ENCODE data around the gene TTLL13. TPM values are rescaled to one million over a fixed set of nuclear protein-coding genes. Genes with fewer than 3 reads are reported as not detected.
"Not testable (repeated sequence)": the region's sequence is repeated elsewhere in the genome, so short reads cannot be mapped to it uniquely, and the experiment has no call there.

Gene TTLL13
- total and polyA plus RNA-seq, 2 donors (not counting 1 experiment from before 2014, with no cell fraction given): 0.33 to 0.42 TPM

GRCh38 chr15:90281637-90282036 is 32.3 kb downstream of the TTLL13 start:
- H3K9ac ChIP-seq (ENCODE audit: low read length); H3K9me3 ChIP-seq (ENCODE audit: control extremely low read depth in 1 of 3, control insufficient read depth in 2 of 3, insufficient read depth in 1 of 3, low read length in 2 of 3); H3K4me1 ChIP-seq (ENCODE audit: control insufficient read depth in 2 of 2, insufficient read depth in 2 of 2, low read length in 2 of 2); H3K4me2 ChIP-seq (replicated peaks; ENCODE audit: low read depth, low read length, poor library complexity, severe bottlenecking); intact Hi-C loops (cut with micrococcal nuclease); H3K27ac ChIP-seq (ENCODE audit: low read length in 2 of 2); H3K4me1 Mint-ChIP-seq; H3K27me3 Mint-ChIP-seq; H3K4me3 ChIP-seq (ENCODE audit: control extremely low read depth in 1 of 5, extremely low read depth in 1 of 5, insufficient read depth in 1 of 5, low read depth in 2 of 5, low read length in 4 of 5); H3K79me2 ChIP-seq (ENCODE audit: control insufficient read depth, insufficient read depth, low read length); ATAC-seq (ENCODE audit: low read depth); H3K36me3 ChIP-seq (replicated peaks in 1 of 2; ENCODE audit: control extremely low read depth in 1 of 2, control insufficient read depth in 1 of 2, extremely low read depth in 1 of 2, insufficient read depth in 2 of 2, low read length in 1 of 2); H3K9me3 Mint-ChIP-seq (ENCODE audit: insufficient read depth); POLR2A ChIA-PET; H4K20me1 ChIP-seq (ENCODE audit: control insufficient read depth, insufficient read depth, low read length, poor library complexity, severe bottlenecking); H3K27me3 ChIP-seq (replicated peaks in 1 of 4; ENCODE audit: control extremely low read depth in 1 of 4, control insufficient read depth in 3 of 4, insufficient read depth in 4 of 4, low read length in 3 of 4); H3K4me3 Mint-ChIP-seq; H3K27ac Mint-ChIP-seq; H2AFZ ChIP-seq (ENCODE audit: insufficient read depth, low read depth, low read length, poor library complexity, severe bottlenecking); DNase-seq: not testable (repeated sequence)
- 82% methylated on average over 6 of the region's 6 CpGs for WGBS (ENCODE audit: insufficient coverage)
- CTCF ChIA-PET: interaction anchor here (1.1 to 2.6 kb wide), 5 partner anchors 11 to 196 kb away, joined by 3 to 9 read pairs (median 4); no protein-coding TSS in a partner anchor

DNA sequence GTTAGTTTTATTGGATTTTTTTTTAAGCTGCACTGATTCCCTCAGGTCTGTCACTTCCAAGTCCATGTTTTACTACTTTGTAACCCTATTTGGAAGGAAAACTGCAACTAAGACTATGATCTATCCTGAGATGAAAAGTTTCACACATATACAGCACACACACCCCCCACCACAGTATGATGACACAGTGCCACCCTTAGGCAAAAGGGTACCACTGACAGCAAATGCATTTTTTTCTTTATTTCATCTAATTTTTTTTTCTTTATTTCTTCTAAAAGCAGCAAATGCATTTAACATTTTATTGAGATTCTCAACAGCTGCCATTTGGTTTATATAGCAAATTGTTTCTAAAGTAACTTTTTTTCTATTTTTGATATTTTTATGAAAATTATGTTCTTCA is 37.3 kb downstream of the TTLL13 start:
- Histone ChIP-seq H4K20me1 (ENCODE audit: control insufficient read depth, insufficient read depth, low read length, poor library complexity, severe bottlenecking) (no peaks in the 10 kb centered on the region), H3K4me2 (replicated peaks; ENCODE audit: low read depth, low read length, poor library complexity, severe bottlenecking) (no peak overlapping the region), H3K9me3 (ENCODE audit: control extremely low read depth in 1 of 3, control insufficient read depth in 2 of 3, insufficient read depth in 1 of 3, low read length in 2 of 3) (peaks cover 0 to 2% (median 0%) of the 10 kb centered on the region in 3 donors), H3K4me1 (ENCODE audit: control insufficient read depth in 2 of 2, insufficient read depth in 2 of 2, low read length in 2 of 2) (no peaks in the 10 kb centered on the region), H3K79me2 (ENCODE audit: control insufficient read depth, insufficient read depth, low read length) (no peaks in the 10 kb centered on the region), H2AFZ (ENCODE audit: insufficient read depth, low read depth, low read length, poor library complexity, severe bottlenecking) (no peak overlapping the region), H3K9ac (ENCODE audit: low read length) (no peak overlapping the region), H3K4me3 (ENCODE audit: control extremely low read depth in 1 of 5, extremely low read depth in 1 of 5, insufficient read depth in 1 of 5, low read depth in 2 of 5, low read length in 4 of 5) (no peak overlapping the region), H3K27ac (ENCODE audit: low read length in 2 of 2) (no peak overlapping the region), H3K27me3 (replicated peaks in 1 of 4; ENCODE audit: control extremely low read depth in 1 of 4, control insufficient read depth in 3 of 4, insufficient read depth in 4 of 4, low read length in 3 of 4) (no peaks in the 10 kb centered on the region), H3K36me3 (replicated peaks in 1 of 2; ENCODE audit: control extremely low read depth in 1 of 2, control insufficient read depth in 1 of 2, extremely low read depth in 1 of 2, insufficient read depth in 2 of 2, low read length in 1 of 2) (no peaks in the 10 kb centered on the region)
- DNase-seq: peak; percentile 67
- H3K4me3 Mint-ChIP-seq: no peak overlapping the region
- H3K27ac Mint-ChIP-seq: no peak overlapping the region
- POLR2A ChIA-PET: interaction anchor here (0.6 kb wide), 1 partner anchor 28 kb away, joined by 3 read pairs; no protein-coding TSS in a partner anchor
- no peaks in the 10 kb centered on the region for H3K9me3 Mint-ChIP-seq (ENCODE audit: insufficient read depth)
- H3K27me3 Mint-ChIP-seq: no peaks in the 10 kb centered on the region
- intact Hi-C loops (cut with micrococcal nuclease): loop anchor here (1.0 to 5.0 kb wide), 3 partner anchors 54 to 184 kb away; partner anchors contain the start of genes CIB1, GDPGP1 and IDH2
- TF ChIP-seq, protein P1, sequence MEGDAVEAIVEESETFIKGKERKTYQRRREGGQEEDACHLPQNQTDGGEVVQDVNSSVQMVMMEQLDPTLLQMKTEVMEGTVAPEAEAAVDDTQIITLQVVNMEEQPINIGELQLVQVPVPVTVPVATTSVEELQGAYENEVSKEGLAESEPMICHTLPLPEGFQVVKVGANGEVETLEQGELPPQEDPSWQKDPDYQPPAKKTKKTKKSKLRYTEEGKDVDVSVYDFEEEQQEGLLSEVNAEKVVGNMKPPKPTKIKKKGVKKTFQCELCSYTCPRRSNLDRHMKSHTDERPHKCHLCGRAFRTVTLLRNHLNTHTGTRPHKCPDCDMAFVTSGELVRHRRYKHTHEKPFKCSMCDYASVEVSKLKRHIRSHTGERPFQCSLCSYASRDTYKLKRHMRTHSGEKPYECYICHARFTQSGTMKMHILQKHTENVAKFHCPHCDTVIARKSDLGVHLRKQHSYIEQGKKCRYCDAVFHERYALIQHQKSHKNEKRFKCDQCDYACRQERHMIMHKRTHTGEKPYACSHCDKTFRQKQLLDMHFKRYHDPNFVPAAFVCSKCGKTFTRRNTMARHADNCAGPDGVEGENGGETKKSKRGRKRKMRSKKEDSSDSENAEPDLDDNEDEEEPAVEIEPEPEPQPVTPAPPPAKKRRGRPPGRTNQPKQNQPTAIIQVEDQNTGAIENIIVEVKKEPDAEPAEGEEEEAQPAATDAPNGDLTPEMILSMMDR (IDR thresholded peaks at IDR 0.05): peak; percentile 78
- no peak for TF ChIP-seq EZH2 (IDR thresholded peaks at IDR 0.05; ENCODE audit: borderline replicate concordance, insufficient read depth, low read depth, low read length, poor library complexity, severe bottlenecking)
- CTCF ChIA-PET: interaction anchor here (0.6 to 4.1 kb wide), 17 partner anchors 10 to 412 kb away, joined by 3 to 29 read pairs (median 4); no protein-coding TSS in a partner anchor
- ATAC-seq (ENCODE audit: low read depth): peak; percentile 69
- H3K4me1 Mint-ChIP-seq: peaks cover 4% of the 10 kb centered on the region
